Keratinocyte (primary cell): ENCODE results near the gene PEX5L. TPM values are rescaled to one million over a fixed set of nuclear protein-coding genes. Genes with fewer than 3 reads are reported as not detected.

Source experiments
- DNase-seq: peaks from one replicate; pipeline ENCODE4 v3.0.0-alpha.2; 2011; ENCODE audit warnings: low read depth, missing footprints, low spot score
- FAIRE-seq: peaks from 2 replicates; lab custom pipeline; 2011; peaks lifted over from hg19 to GRCh38; lab: Jason Lieb, UNC
- H2AFZ ChIP-seq: 2 replicates; pipeline ENCODE4 v1.6.0; 2012; ENCODE audit warnings: low read length, control low read depth, inconsistent platforms; ENCODE audit not compliant: control insufficient read depth
- H3K27ac ChIP-seq: 2 replicates; pipeline ENCODE4 v1.5.1; 2011; ENCODE audit warnings: low read length; ENCODE audit not compliant: control insufficient read depth, insufficient read depth
- H3K27me3 ChIP-seq: 3 replicates; pipeline ENCODE4 v1.6.0; 2011; ENCODE audit warnings: low read length; ENCODE audit not compliant: control insufficient read depth, insufficient read depth; ENCODE audit errors: extremely low read depth
- H3K36me3 ChIP-seq, 2 experiments: 2 replicates in 1 of 2; 3 replicates in 1 of 2; pipeline ENCODE4 v1.5.1; 2011; ENCODE audit warnings: low read length in 2 of 2, mild to moderate bottlenecking in 1 of 2; ENCODE audit not compliant: control insufficient read depth in 2 of 2, insufficient read depth in 2 of 2; ENCODE audit errors: extremely low read depth in 1 of 2
- H3K4me1 ChIP-seq: 3 replicates; pipeline ENCODE4 v1.5.1; 2011; ENCODE audit warnings: low read length; ENCODE audit not compliant: control insufficient read depth, insufficient read depth; ENCODE audit errors: extremely low read depth
- H3K4me2 ChIP-seq: 3 replicates; pipeline ENCODE4 v1.6.0; 2011; ENCODE audit warnings: low read depth, low read length; ENCODE audit not compliant: control insufficient read depth, insufficient read depth; ENCODE audit errors: extremely low read depth
- H3K4me3 ChIP-seq, 3 experiments: fragments of 200-600 bp in 1 of 3; sonication (generic) in 1 of 3; 2 replicates in 2 of 3; 3 replicates in 1 of 3; pipeline ENCODE4 v1.5.1; 2011 to 2016; ENCODE audit warnings: low read length in 3 of 3, mild to moderate bottlenecking in 3 of 3, control low read depth in 2 of 3, inconsistent platforms in 1 of 3, low read depth in 1 of 3, mixed read lengths in 1 of 3, mixed run types in 1 of 3, moderate library complexity in 1 of 3; ENCODE audit not compliant: control insufficient read depth in 2 of 3, insufficient read depth in 2 of 3; ENCODE audit errors: extremely low read depth in 1 of 3
- H3K79me2 ChIP-seq: 2 replicates; pipeline ENCODE4 v1.6.0; 2012; ENCODE audit warnings: low read length; ENCODE audit not compliant: control insufficient read depth, insufficient read depth
- H3K9ac ChIP-seq: 3 replicates; pipeline ENCODE4 v1.6.0; 2011; ENCODE audit warnings: low read length; ENCODE audit not compliant: control insufficient read depth, insufficient read depth; ENCODE audit errors: extremely low read depth
- H3K9me1 ChIP-seq: 3 replicates; pipeline ENCODE4 v1.6.0; 2011; ENCODE audit warnings: low read length; ENCODE audit not compliant: control insufficient read depth, insufficient read depth; ENCODE audit errors: extremely low read depth
- H3K9me3 ChIP-seq: 2 replicates; pipeline ENCODE4 v1.5.1; 2012; ENCODE audit warnings: low read depth, low read length; ENCODE audit not compliant: control insufficient read depth
- H4K20me1 ChIP-seq: 3 replicates; pipeline ENCODE4 v1.6.0; 2011; ENCODE audit warnings: low read length; ENCODE audit not compliant: control insufficient read depth, insufficient read depth; ENCODE audit errors: extremely low read depth
- CTCF ChIP-seq, 3 experiments: IDR thresholded peaks in 1 of 3; conservative IDR thresholded peaks in 1 of 3; optimal IDR thresholded peaks in 1 of 3; 2 replicates in 2 of 3; 3 replicates in 1 of 3; pipeline versions ENCODE3 to v1.5.1; 2011; ENCODE audit warnings: low read length in 3 of 3, mild to moderate bottlenecking in 3 of 3, moderate library complexity in 2 of 3, control low read depth in 1 of 3, inconsistent platforms in 1 of 3; ENCODE audit not compliant: insufficient read depth in 2 of 3; ENCODE audit errors: extremely low read depth in 1 of 3
- EZH2 ChIP-seq: IDR thresholded peaks from one replicate; pipeline ENCODE4 v1.6.1; 2012; ENCODE audit warnings: inconsistent platforms, mild to moderate bottlenecking, low read length, moderate library complexity
- dilution Hi-C: fragments of 300-500 bp; cut with MboI; formaldehyde crosslinking; loops from one replicate; pipeline ENCODE4 v1.7.0; 2020; ENCODE audit warnings: low sequenced_read_pairs; ENCODE audit not compliant: extremely low pct_ligation_motif_present
- polyA minus RNA-seq, 3 experiments: library from RNA; depleted of rRNA, polyadenylated mRNA; stranded (reverse); fragments of >200 nt; gene quantifications; 1 replicate in 1 of 3; 2 replicates in 1 of 3; 3 replicates in 1 of 3; pipeline ENCODE4 v1.2.3, GENCODE V29; 2011
- polyA plus RNA-seq, 5 experiments: library from polyadenylated mRNA; depleted of rRNA in 3 of 5; stranded (reverse) in 3 of 5; stranded (forward) in 1 of 5; unstranded in 1 of 5; fragments of >200 nt; gene quantifications; 1 replicate in 1 of 5; 2 replicates in 3 of 5; 3 replicates in 1 of 5; pipeline versions ENCODE4 v1.2.1 to v1.2.3, GENCODE V29; 2011 to 2012; ENCODE audit warnings: missing spikeins in 2 of 5, low read depth in 1 of 5, low replicate concordance in 1 of 5

Gene PEX5L, protein sequence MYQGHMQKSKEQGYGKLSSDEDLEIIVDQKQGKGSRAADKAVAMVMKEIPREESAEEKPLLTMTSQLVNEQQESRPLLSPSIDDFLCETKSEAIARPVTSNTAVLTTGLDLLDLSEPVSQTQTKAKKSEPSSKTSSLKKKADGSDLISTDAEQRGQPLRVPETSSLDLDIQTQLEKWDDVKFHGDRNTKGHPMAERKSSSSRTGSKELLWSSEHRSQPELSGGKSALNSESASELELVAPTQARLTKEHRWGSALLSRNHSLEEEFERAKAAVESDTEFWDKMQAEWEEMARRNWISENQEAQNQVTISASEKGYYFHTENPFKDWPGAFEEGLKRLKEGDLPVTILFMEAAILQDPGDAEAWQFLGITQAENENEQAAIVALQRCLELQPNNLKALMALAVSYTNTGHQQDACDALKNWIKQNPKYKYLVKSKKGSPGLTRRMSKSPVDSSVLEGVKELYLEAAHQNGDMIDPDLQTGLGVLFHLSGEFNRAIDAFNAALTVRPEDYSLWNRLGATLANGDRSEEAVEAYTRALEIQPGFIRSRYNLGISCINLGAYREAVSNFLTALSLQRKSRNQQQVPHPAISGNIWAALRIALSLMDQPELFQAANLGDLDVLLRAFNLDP
- polyA plus RNA-seq (0.54 to 0.92 TPM (median 0.68 TPM) in 3 replicates), polyA minus RNA-seq (0.23 to 2.1 TPM (median 0.83 TPM) in 3 replicates)
- not detected for polyA plus RNA-seq (2011; ENCODE audit: low read depth)
- 0.55 and 0.90 TPM in 2 replicates for polyA plus RNA-seq (2011; cell fraction: cytosol; rRNA removed)
- polyA plus RNA-seq (2011; cell fraction: nucleus; rRNA removed) = 1.8 and 2.4 TPM in 2 replicates
- polyA plus RNA-seq (2012; ENCODE audit: low replicate concordance) = 0.13 and 0.78 TPM in 2 replicates
- polyA minus RNA-seq (2011; cell fraction: cytosol; rRNA and poly(A)+ RNA removed) = 0.77 TPM
- polyA minus RNA-seq (2011; cell fraction: nucleus; rRNA and poly(A)+ RNA removed) = 5.2 and 13.0 TPM in 2 replicates

- H3K9me3 ChIP-seq = no peaks in the 10 kb centered on the region
- DNase-seq = no peak
- H3K4me1 ChIP-seq = no peaks in the 10 kb centered on the region
- H3K27me3 ChIP-seq = peaks cover 23% of the 10 kb centered on the region
- H3K36me3 ChIP-seq = no peaks in the 10 kb centered on the region
- H2AFZ ChIP-seq = no peak within 1 kb of the TSS
- H3K79me2 ChIP-seq = no peaks in the 10 kb centered on the region
- no peaks in the 10 kb centered on the region for H4K20me1 ChIP-seq
- TF ChIP-seq CTCF (optimal IDR thresholded peaks at IDR 0.05 in 1 of 3, IDR thresholded peaks at IDR 0.05 in 1 of 3, conservative IDR thresholded peaks at IDR 0.05 in 1 of 3; ENCODE audit: extremely low read depth in 1 of 3, insufficient read depth in 2 of 3, low read length in 3 of 3) (no peak), EZH2 (peak; percentile 51)
- H3K9ac ChIP-seq = no peak within 1 kb of the TSS
- dilution Hi-C loops = no loop called here
- H3K4me3 ChIP-seq = peak within 1 kb of the TSS in 1 of 3 experiments; percentile 13
- H3K27ac ChIP-seq = no peak within 1 kb of the TSS
- FAIRE-seq = no peak
- H3K9me1 ChIP-seq = no peaks in the 10 kb centered on the region
- peak within 1 kb of the TSS; percentile 35 for H3K4me2 ChIP-seq
These were observed at the start of gene PEX5L for GRCh38 chr3:180036671-180037455. Gene PEX5L, minus strand, starts transcription at chr3:180036937. Its CDS starts 338 bp downstream, at chr3:180036599.

DNA sequence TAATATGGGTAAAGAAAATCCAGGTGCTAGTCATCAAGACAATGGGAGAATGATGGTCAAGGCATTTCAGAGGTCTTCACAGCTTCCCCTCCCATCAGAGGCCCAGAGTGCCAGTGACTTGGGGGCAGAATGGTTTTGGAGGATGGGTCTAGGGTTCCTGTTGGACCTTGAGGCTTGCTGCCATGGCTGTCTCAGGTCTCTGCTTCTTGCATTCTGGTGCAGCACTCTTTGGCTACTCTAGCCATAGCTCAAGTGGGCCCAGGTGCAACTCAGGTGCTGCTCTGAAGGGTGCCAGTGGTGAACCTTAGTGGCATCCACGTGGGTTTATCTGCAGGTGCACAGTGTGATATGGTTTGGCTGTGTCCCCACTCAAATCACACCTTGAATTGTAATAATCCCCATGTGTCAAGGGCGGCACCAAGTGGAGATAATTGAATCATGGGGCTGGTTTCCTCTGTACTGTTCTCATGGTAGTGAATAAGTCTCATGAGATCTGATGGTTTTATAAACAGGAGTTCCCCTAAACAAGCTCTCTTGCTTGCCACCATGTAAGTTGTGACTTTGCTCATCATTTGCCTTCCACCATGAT is 48.5 kb upstream of the PEX5L start:
- no peak overlapping the region for H3K4me3 ChIP-seq
- no peak overlapping the region for H3K27ac ChIP-seq
- no peaks in the 10 kb centered on the region for H3K27me3 ChIP-seq
- no peaks in the 10 kb centered on the region for H3K79me2 ChIP-seq
- H3K4me1 ChIP-seq = no peaks in the 10 kb centered on the region
- no peak overlapping the region for H3K4me2 ChIP-seq
- H3K9ac ChIP-seq = no peak overlapping the region
- no peaks in the 10 kb centered on the region for H3K9me1 ChIP-seq
- H2AFZ ChIP-seq = no peak overlapping the region
- TF ChIP-seq EZH2 (no peak), CTCF (optimal IDR thresholded peaks at IDR 0.05 in 1 of 3, IDR thresholded peaks at IDR 0.05 in 1 of 3, conservative IDR thresholded peaks at IDR 0.05 in 1 of 3; ENCODE audit: extremely low read depth in 1 of 3, insufficient read depth in 2 of 3, low read length in 3 of 3) (no peak)
- H4K20me1 ChIP-seq = no peaks in the 10 kb centered on the region
- no peaks in the 10 kb centered on the region for H3K36me3 ChIP-seq
- FAIRE-seq (no peak), DNase-seq (no peak)
- H3K9me3 ChIP-seq = no peaks in the 10 kb centered on the region
- dilution Hi-C loops = no loop called here
